ENCODE results near the gene PEPD.

Gene PEPD

GRCh38 chr19:33500586-33500985 lies 21.0 kb downstream of the PEPD start:
- no peaks in the 10 kb centered on the region for H3K9me3 ChIP-seq (ENCODE audit: control insufficient read depth, low read length)
- no peaks in the 10 kb centered on the region for H3K27me3 ChIP-seq (replicated peaks; ENCODE audit: control insufficient read depth, insufficient read depth, low read length, poor library complexity, severe bottlenecking)
- H3K27ac ChIP-seq (ENCODE audit: insufficient read depth, low read length, poor library complexity, severe bottlenecking): no peak overlapping the region
- no peak overlapping the region for H3K4me3 ChIP-seq (ENCODE audit: insufficient read depth, low read depth, low read length, poor library complexity, severe bottlenecking)
- no peak for DNase-seq
- H3K36me3 ChIP-seq (ENCODE audit: control insufficient read depth, insufficient read depth, low read length): peaks cover 15% of the 10 kb centered on the region
- no peaks in the 10 kb centered on the region for H3K4me1 ChIP-seq (ENCODE audit: control insufficient read depth, insufficient read depth, low read length, poor library complexity, severe bottlenecking)

GRCh38 chr19:33499671-33500506 lies 21.7 kb downstream of the PEPD start:
- peaks cover 15% of the 10 kb centered on the region for H3K36me3 ChIP-seq (ENCODE audit: control insufficient read depth, insufficient read depth, low read length)
- DNase-seq: no peak

GRCh38 chr19:33499248-33499647 lies 22.3 kb downstream of the PEPD start:
- peaks cover 15% of the 10 kb centered on the region for H3K36me3 ChIP-seq (ENCODE audit: control insufficient read depth, insufficient read depth, low read length)
- no peaks in the 10 kb centered on the region for H3K4me1 ChIP-seq (ENCODE audit: control insufficient read depth, insufficient read depth, low read length, poor library complexity, severe bottlenecking)
- H3K9me3 ChIP-seq (ENCODE audit: control insufficient read depth, low read length): no peaks in the 10 kb centered on the region
- no peak overlapping the region for H3K27ac ChIP-seq (ENCODE audit: insufficient read depth, low read length, poor library complexity, severe bottlenecking)
- no peak for DNase-seq
- H3K27me3 ChIP-seq (replicated peaks; ENCODE audit: control insufficient read depth, insufficient read depth, low read length, poor library complexity, severe bottlenecking): no peaks in the 10 kb centered on the region
- H3K4me3 ChIP-seq (ENCODE audit: insufficient read depth, low read depth, low read length, poor library complexity, severe bottlenecking): no peak overlapping the region

More at GRCh38 chr19:33499671-33500506, 21.7 kb downstream of the PEPD start:
- H3K4me3 ChIP-seq (ENCODE audit: insufficient read depth, low read depth, low read length, poor library complexity, severe bottlenecking): no peak overlapping the region
- no peaks in the 10 kb centered on the region for H3K27me3 ChIP-seq (replicated peaks; ENCODE audit: control insufficient read depth, insufficient read depth, low read length, poor library complexity, severe bottlenecking)
- H3K4me1 ChIP-seq (ENCODE audit: control insufficient read depth, insufficient read depth, low read length, poor library complexity, severe bottlenecking): no peaks in the 10 kb centered on the region
- H3K9me3 ChIP-seq (ENCODE audit: control insufficient read depth, low read length): no peaks in the 10 kb centered on the region
- no peak overlapping the region for H3K27ac ChIP-seq (ENCODE audit: insufficient read depth, low read length, poor library complexity, severe bottlenecking)

GRCh38 chr19:33498391-33499000 lies 23.1 kb downstream of the PEPD start:
- Histone ChIP-seq H3K4me1 (ENCODE audit: control insufficient read depth, insufficient read depth, low read length, poor library complexity, severe bottlenecking) (no peaks in the 10 kb centered on the region), H3K4me3 (ENCODE audit: insufficient read depth, low read depth, low read length, poor library complexity, severe bottlenecking) (no peak overlapping the region), H3K9me3 (ENCODE audit: control insufficient read depth, low read length) (no peaks in the 10 kb centered on the region), H3K27me3 (replicated peaks; ENCODE audit: control insufficient read depth, insufficient read depth, low read length, poor library complexity, severe bottlenecking) (no peaks in the 10 kb centered on the region), H3K27ac (ENCODE audit: insufficient read depth, low read length, poor library complexity, severe bottlenecking) (no peak overlapping the region), H3K36me3 (ENCODE audit: control insufficient read depth, insufficient read depth, low read length) (peaks cover 15% of the 10 kb centered on the region)
- DNase-seq: no peak

- no peak for DNase-seq
- Histone ChIP-seq H3K4me1 (ENCODE audit: control insufficient read depth, insufficient read depth, low read length, poor library complexity, severe bottlenecking) (no peaks in the 10 kb centered on the region), H3K36me3 (ENCODE audit: control insufficient read depth, insufficient read depth, low read length) (peaks cover 15% of the 10 kb centered on the region), H3K27me3 (replicated peaks; ENCODE audit: control insufficient read depth, insufficient read depth, low read length, poor library complexity, severe bottlenecking) (no peaks in the 10 kb centered on the region), H3K9me3 (ENCODE audit: control insufficient read depth, low read length) (no peaks in the 10 kb centered on the region), H3K4me3 (ENCODE audit: insufficient read depth, low read depth, low read length, poor library complexity, severe bottlenecking) (no peak overlapping the region), H3K27ac (ENCODE audit: insufficient read depth, low read length, poor library complexity, severe bottlenecking) (no peak overlapping the region)
These were observed 23.8 kb downstream of the PEPD start for GRCh38 chr19:33497778-33498175.

GRCh38 chr19:33497131-33497777 lies 24.3 kb downstream of the PEPD start:
- no peaks in the 10 kb centered on the region for H3K27me3 ChIP-seq (replicated peaks; ENCODE audit: control insufficient read depth, insufficient read depth, low read length, poor library complexity, severe bottlenecking)
- peaks cover 15% of the 10 kb centered on the region for H3K36me3 ChIP-seq (ENCODE audit: control insufficient read depth, insufficient read depth, low read length)
- no peak overlapping the region for H3K27ac ChIP-seq (ENCODE audit: insufficient read depth, low read length, poor library complexity, severe bottlenecking)
- H3K4me1 ChIP-seq (ENCODE audit: control insufficient read depth, insufficient read depth, low read length, poor library complexity, severe bottlenecking): no peaks in the 10 kb centered on the region
- H3K9me3 ChIP-seq (ENCODE audit: control insufficient read depth, low read length): no peaks in the 10 kb centered on the region
- no peak for DNase-seq
- H3K4me3 ChIP-seq (ENCODE audit: insufficient read depth, low read depth, low read length, poor library complexity, severe bottlenecking): no peak overlapping the region

- H3K36me3 ChIP-seq (ENCODE audit: control insufficient read depth, insufficient read depth, low read length): peaks cover 15% of the 10 kb centered on the region
- DNase-seq: no peak
These were observed 25.3 kb downstream of the PEPD start for GRCh38 chr19:33496038-33496895.

GRCh38 chr19:33493401-33494275 lies 28.0 kb downstream of the PEPD start:
- DNase-seq: no peak
- H3K4me3 ChIP-seq (ENCODE audit: insufficient read depth, low read depth, low read length, poor library complexity, severe bottlenecking): no peak overlapping the region
- no peaks in the 10 kb centered on the region for H3K4me1 ChIP-seq (ENCODE audit: control insufficient read depth, insufficient read depth, low read length, poor library complexity, severe bottlenecking)
- H3K27me3 ChIP-seq (replicated peaks; ENCODE audit: control insufficient read depth, insufficient read depth, low read length, poor library complexity, severe bottlenecking): no peaks in the 10 kb centered on the region
- H3K27ac ChIP-seq (ENCODE audit: insufficient read depth, low read length, poor library complexity, severe bottlenecking): no peak overlapping the region
- H3K9me3 ChIP-seq (ENCODE audit: control insufficient read depth, low read length): no peaks in the 10 kb centered on the region
- H3K36me3 ChIP-seq (ENCODE audit: control insufficient read depth, insufficient read depth, low read length): peaks cover 3% of the 10 kb centered on the region

More at GRCh38 chr19:33496038-33496895, 25.3 kb downstream of the PEPD start:
- no peaks in the 10 kb centered on the region for H3K4me1 ChIP-seq (ENCODE audit: control insufficient read depth, insufficient read depth, low read length, poor library complexity, severe bottlenecking)
- H3K27me3 ChIP-seq (replicated peaks; ENCODE audit: control insufficient read depth, insufficient read depth, low read length, poor library complexity, severe bottlenecking): no peaks in the 10 kb centered on the region
- no peak overlapping the region for H3K4me3 ChIP-seq (ENCODE audit: insufficient read depth, low read depth, low read length, poor library complexity, severe bottlenecking)
- no peak overlapping the region for H3K27ac ChIP-seq (ENCODE audit: insufficient read depth, low read length, poor library complexity, severe bottlenecking)
- H3K9me3 ChIP-seq (ENCODE audit: control insufficient read depth, low read length): no peaks in the 10 kb centered on the region

- no peaks in the 10 kb centered on the region for H3K4me1 ChIP-seq (ENCODE audit: control insufficient read depth, insufficient read depth, low read length, poor library complexity, severe bottlenecking)
- no peak for DNase-seq
- H3K27ac ChIP-seq (ENCODE audit: insufficient read depth, low read length, poor library complexity, severe bottlenecking): no peak overlapping the region
- H3K9me3 ChIP-seq (ENCODE audit: control insufficient read depth, low read length): no peaks in the 10 kb centered on the region
- H3K36me3 ChIP-seq (ENCODE audit: control insufficient read depth, insufficient read depth, low read length): peaks cover 6% of the 10 kb centered on the region
- no peaks in the 10 kb centered on the region for H3K27me3 ChIP-seq (replicated peaks; ENCODE audit: control insufficient read depth, insufficient read depth, low read length, poor library complexity, severe bottlenecking)
- no peak overlapping the region for H3K4me3 ChIP-seq (ENCODE audit: insufficient read depth, low read depth, low read length, poor library complexity, severe bottlenecking)
These were observed 28.6 kb downstream of the PEPD start for GRCh38 chr19:33492951-33493350.
